Heart left ventricle (tissue), 13 donors: ENCODE results near the gene GAREM1.

Source experiments
- POLR2A ChIP-seq, 2 donors: fragments of 450-650 bp; IDR thresholded peaks; one replicate each; pipeline ENCODE4 v1.6.1; 2017; ENCODE audit warnings: antibody characterized with exemption in 2 of 2, mild to moderate bottlenecking in 2 of 2, moderate library complexity in 2 of 2
- TF ChIP-seq, protein P1 (sequence below), 12 donors: fragments of 200-600 bp; sonication (generic) in 4 of 12; IDR thresholded peaks; one replicate each; pipeline versions ENCODE4 v1.5.0 to v1.8.0; 2018 to 2022; ENCODE audit warnings: antibody characterized with exemption in 12 of 12, mild to moderate bottlenecking in 5 of 12
- donor health status: ischemic (EF 13 %, LVEDD 7.1; RV severe dilation, severe dysfunction).
- donor health status: DM: no; HTN: yes; CAD: no.
- donor health status: DM: no; HTN: no; CAD: no.
- donor health status: ischemic (EF 25% LVEDD 6.9; RV normal size, moderate dysfunction).
- donor health status: ischemic (EF 25% LVEDD 5.7; RV mildly dilated, moderate dysfunction).
- donor health status: ischemic (EF 35%, LVEDD 5.7; RV mildly dilated, moderate dysfunction).
- donor health status: nonischemic (EF 11% LVEDD 7.7; RV severe dilation, severe dysfunction).
- donor health status: DM: yes; HTN: yes; CAD: no.
- donor health status: PGD.
- donor health status: ischemic (EF 29% LVEDD 5.4; RV normal size, mild dysfunction).
- donor health status: nonischemic (EF 23%, LVEDD 6.1; RV moderate dilation, normal function).

DNA sequence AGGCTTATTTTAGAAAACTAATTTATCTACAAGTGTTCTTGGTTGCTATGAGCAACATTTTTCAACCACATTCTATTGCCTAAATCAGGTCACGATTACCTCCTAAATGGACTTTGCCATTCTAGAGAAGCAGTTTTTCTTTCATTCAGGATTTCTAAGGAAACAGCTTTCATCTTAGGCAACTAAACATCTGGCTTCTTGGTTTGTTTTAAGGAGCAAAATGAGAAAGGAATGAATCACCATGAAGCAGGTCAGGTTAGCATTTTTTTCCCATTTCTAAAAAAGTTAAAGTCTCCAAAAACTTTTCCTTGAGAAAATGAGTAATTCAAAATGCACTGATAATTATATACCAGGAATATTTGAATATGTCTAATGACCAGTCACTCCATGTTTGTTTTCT lies 114.8 kb downstream of the GAREM1 start:
- TF ChIP-seq, protein P1, sequence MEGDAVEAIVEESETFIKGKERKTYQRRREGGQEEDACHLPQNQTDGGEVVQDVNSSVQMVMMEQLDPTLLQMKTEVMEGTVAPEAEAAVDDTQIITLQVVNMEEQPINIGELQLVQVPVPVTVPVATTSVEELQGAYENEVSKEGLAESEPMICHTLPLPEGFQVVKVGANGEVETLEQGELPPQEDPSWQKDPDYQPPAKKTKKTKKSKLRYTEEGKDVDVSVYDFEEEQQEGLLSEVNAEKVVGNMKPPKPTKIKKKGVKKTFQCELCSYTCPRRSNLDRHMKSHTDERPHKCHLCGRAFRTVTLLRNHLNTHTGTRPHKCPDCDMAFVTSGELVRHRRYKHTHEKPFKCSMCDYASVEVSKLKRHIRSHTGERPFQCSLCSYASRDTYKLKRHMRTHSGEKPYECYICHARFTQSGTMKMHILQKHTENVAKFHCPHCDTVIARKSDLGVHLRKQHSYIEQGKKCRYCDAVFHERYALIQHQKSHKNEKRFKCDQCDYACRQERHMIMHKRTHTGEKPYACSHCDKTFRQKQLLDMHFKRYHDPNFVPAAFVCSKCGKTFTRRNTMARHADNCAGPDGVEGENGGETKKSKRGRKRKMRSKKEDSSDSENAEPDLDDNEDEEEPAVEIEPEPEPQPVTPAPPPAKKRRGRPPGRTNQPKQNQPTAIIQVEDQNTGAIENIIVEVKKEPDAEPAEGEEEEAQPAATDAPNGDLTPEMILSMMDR (IDR thresholded peaks at IDR 0.05), result no peak
- TF ChIP-seq POLR2A (IDR thresholded peaks at IDR 0.05), result no peak
